HG02610 (cell line): ENCODE data around the gene PPP2R2D.
"Not testable (repeated sequence)": the region's sequence is repeated elsewhere in the genome, so short reads cannot be mapped to it uniquely, and the experiment has no call there.

Experiments used
- ATAC-seq: cut with Tn5 transposase; IDR thresholded peaks from one replicate; pipeline ENCODE4 v1.9.1; 2021; ENCODE audit warnings: mild to moderate bottlenecking, moderate library complexity; ENCODE audit not compliant: unreplicated experiment

PPP2R2D gene

GRCh38 chr10:131972474-131973071 lies 71.8 kb downstream of the PPP2R2D start:
- ATAC-seq = no peak

DNA sequence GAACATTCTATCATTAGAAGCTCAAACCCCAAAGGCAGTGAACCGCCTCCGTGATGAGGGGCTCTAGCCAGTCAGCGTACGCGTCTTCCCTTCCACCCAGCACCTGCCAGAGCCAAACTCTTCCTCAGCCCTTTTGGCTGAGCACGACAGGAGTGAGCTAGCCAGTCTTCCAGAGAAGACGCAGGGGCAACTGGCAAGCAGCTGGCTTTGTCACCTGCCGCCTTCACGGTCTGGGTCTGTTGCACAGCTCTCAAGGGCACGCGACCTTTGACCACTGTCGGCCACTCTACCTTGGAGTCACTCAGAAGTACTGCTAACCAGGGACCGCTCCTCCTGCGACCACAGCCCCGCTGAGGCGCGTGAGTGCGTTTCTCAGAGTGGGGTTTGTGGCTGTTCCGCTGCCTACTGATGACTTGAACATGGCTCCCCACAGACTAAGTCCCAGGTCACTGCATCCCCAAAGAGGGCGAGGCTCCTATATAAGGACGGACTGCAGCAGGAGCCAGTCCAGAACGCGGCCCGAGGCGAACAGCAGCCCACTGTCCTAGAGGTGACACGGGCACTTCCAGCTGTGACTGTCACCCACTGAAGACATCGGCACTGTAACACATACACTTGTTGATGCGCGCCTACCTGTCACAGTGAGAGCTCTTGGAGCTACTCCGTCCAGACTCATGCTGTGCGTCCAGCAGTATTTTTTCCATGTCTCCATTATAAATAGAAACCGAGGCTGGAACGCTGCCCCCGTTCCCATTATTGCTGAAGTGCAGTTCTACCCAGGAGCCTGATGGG lies 72.5 kb downstream of the PPP2R2D start:
- ATAC-seq = no peak

- no peak for ATAC-seq
Measured at GRCh38 chr10:131974034-131974817, 73.4 kb downstream of the PPP2R2D start.

DNA sequence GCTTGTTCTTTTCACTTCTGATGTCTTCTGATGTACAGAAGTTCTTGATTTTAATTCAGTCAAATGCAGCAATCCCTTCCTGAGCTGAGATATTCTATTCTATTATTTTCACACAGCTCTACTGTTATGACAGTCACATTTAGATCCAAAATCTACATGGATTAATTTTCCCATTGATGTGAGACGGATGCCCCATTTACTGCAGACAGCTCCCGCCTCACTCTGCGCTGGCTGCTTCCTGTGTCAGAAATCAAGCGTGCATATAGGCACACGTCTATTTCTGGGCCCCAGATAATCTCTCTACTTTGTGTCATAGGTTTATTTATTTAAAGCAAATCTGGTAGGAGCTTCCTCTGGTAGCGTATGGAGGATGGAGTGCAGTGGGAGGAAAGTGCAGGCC lies 74.2 kb downstream of the PPP2R2D start:
- ATAC-seq = no peak

DNA sequence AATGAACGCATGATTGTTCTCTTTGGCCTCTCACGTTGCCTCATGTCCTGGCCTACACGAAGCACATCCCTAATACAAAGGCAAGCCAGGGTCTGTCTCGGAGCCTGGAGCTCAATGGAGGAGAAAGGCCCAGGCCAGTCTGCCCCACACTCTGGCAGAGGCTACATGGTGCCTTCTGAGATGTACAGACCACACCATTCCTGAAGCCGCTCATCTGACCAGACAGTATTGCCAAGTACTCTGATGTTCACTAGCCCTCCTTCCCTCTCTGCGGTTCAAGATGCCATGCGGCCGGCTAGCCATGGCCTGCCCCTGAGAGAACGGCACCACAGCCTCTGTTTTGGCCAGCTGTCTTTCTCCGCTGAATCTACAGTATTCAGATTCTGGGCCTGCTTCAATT lies 75.0 kb downstream of the PPP2R2D start:
- ATAC-seq = no peak

DNA sequence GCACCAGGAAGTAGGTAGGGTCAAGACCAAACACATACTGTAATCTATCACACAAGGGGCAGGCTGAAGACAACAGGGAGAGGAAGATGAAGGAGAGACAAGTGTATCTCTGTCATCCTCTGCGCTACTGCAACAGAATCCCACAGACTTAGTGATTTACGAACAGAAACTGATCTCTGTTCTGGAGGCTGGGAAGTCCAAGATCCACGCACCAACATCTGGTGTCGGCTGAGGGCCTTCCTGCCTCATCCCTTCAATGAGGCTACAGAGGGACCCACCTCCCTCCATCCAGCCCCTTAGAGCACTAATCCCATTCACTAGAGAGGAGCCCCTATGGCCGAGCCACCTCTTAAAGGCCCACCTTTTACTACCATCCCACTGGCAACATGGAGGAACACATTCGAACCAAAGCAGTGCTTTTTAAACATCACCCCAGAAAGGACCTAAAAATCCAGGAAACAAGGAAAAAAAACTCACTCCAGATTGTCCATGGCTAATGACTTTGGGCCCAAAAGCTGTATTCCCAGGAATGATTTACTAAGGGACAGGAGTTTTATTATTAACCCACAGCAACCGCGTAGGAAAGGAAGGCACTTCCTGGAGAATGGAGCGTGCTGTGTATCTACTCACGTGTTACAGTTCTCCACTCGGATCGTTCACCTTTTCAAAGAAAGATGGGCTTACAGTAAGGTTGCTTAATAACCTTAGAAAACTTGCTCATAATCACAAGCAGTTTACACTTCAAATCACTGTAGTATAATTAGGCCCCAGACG lies 76.7 kb downstream of the PPP2R2D start:
- no peak for ATAC-seq

DNA sequence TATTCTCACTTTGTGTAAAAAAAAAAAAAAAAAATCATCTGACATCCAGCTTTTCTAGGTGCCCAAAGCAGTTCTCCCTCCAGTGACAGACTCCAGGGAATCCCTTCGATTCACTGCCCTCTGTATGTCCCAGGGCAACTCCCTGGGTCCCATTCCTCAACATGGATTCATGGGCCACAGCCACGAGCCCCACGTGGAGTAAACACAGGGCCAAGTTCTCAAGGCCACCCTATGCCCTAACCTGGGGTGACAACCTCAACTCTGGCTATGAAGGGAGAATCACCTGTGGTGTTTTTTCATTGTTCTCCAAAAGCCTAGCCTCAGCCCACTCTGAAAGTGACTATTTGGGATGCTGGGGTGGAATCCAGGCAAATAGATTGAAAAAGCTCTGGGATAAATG lies 77.6 kb downstream of the PPP2R2D start:
- no peak for ATAC-seq

- no peak for ATAC-seq
Measured at GRCh38 chr10:131978851-131979250, 78.0 kb downstream of the PPP2R2D start.

DNA sequence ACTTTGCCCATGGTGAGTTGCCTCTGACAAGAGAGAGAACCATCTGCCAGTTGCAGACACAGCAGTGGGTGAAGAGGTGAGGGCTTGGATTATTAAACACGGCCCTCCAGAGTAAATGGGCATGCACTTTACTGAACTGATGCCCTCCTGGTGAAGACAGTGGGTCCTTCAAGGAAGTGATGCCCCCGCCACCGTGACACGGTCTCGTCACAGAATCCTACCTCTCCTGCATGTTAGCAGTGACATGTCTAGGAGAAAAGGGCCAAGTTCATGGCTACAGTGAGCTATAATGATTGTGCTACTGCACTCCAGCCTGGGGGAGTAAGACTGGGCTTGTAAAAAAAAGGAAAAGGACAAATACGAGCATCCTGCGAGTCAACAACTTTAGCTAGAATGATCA lies 78.5 kb downstream of the PPP2R2D start:
- no peak for ATAC-seq

DNA sequence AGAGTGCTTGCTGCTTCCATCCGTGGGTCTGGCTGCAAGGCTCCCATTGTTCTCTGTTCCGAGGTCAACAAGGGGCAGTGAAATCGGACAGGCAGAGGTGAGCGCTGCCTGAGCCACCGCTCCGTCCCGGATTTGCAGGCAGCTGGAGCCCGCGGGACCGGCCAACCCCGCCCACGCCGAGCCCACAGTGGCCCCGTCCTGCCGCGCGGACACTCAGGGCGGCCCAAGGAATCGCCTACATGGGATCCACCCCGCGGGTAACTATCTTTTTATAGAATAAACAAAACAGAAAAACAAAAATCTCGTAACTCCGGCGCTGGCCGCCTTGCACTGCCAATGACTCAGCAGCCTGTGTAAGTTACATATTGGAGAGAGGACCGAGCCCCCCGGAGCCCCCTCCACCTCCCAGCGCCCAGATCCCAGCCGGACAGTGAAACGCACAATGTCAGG lies 79.0 kb downstream of the PPP2R2D start:
- ATAC-seq = no peak

DNA sequence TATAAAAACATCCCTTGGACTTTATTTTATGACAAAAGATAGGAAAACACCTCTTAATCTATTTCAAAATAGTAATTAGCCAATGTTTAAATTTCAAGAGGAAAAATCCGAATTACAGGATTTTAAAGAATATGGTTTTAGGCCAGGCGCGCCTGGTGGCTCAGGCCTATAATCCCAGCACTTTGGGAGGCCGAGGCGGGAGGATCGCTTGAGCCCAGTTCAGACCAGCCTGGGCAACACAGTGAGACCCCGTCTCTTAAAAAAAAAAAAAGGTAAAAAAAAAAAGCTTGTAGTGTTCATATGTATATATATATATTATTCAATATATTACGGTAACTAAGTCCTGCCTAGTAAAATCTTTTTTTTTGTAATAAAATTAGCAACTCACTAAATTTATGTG lies 79.5 kb downstream of the PPP2R2D start:
- ATAC-seq = no peak

DNA sequence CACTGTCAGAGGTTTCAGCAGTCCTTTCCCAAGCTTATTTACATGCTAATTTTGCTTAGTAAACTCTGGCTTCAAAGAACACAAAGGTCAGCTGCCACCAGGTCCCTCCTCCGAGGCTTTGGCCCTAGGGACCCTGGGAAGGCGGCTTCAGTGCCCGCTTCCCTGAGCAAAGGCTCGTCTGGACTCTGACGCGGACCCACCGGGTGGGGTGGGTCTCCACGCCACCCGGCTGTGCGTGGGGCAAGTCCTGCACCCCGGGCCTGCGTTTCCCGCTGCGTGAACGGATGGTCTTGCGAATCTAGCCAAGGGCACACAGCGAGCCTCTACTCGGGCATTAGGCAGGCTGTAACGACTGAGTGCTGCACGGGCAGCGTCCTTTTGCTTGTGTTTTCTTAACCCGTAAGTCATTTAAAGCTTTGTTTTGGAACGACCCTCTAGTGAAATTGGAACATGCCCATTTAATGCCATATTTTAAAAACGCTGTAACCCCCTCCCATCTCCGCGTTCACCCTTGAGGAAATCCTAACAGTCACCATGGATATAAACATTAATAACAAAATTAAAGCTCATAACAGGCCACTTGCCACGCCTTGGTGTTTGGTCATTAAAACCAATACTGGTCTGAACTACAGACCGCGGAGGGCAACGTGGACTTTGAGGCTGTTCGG lies 80.1 kb downstream of the PPP2R2D start:
- ATAC-seq = no peak

DNA sequence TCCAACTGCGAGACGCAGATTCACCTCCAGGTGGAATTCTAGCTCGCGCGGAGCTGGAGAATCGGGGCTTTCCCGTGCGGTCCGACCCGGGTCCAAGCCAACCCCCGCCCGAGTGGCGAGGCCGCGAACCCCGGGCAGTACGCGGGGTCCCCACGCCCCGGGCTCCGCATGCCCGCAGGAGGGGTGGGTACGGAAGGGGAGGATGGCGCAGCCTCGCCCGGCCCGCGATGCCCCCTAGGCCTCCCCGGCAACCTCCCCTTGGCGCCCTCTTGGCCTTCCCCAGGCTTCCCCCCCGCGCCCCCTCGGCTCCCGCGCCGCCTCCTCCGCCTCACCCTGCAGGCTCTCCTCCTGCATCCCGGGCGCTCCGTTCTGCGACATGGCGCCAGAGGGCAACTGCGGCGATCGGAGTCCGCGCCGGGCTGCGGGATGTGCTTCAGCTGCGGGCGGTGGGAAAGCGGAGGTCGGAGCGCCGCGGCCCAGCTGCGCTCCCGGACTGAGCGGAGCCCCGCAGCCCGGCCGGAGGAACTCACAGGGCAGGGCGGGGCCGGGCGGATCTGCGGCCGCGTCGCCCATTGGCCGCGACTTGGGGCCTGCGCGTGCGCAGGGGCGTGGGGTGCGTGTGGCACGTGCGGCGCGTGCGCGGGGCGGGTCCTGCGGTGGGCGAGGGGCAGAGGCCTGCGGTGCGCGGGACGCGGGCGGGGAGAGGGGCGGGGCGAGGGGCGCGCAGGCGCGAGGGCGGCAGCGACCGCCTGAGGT lies 80.8 kb downstream of the PPP2R2D start, which contains the start of gene BNIP3:
Gene BNIP3, minus strand, starts transcription at position 495 of the 756 bp plus-strand sequence. Its CDS starts 117 bp downstream, at position 378.
- ATAC-seq = peak; percentile 90

- peak; percentile 19 for ATAC-seq
Measured at GRCh38 chr10:131982185-131982756, 81.5 kb downstream of the PPP2R2D start.

DNA sequence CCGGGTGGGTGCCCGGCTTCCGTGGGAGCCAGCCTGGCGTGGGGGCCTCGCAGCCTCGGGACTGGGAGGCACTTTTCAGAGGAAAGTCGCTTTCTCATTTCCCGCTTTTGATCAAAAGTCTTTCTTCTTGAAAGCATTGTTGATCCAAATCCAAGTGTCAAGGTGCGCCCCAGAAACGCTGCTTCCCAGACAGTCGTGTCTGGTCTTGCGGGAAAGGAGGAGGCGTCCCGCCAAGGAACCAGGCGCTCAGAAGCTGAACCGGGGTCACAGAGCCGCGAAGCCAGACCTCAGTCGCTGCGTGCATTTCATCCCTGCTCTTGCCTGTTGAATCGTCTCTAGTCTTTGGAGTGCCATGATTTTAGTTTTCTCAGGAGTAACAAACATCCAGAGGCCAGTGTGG lies 82.0 kb downstream of the PPP2R2D start:
- ATAC-seq = no peak

DNA sequence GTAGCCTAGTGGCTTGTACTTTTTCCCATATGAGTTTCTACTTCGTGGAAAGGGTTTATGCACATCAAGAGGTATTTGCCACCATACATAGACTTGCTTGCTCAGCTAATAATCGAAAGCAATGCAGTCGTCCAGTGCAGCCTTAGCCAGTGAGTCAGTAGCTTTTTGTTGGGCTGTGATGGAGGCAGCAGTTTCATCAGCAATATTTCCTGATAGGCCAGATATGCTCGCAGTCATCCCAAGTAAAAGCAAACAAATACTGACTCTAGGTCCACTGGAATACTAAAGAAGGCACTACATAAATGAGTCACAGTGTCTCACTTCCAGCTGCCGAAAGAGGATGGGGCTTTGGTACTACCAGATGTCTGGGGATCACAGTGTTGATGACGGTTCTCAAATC lies 83.0 kb downstream of the PPP2R2D start:
- ATAC-seq = no peak

GRCh38 chr10:131986851-131987250 lies 86.0 kb downstream of the PPP2R2D start:
- ATAC-seq = not testable (repeated sequence)

DNA sequence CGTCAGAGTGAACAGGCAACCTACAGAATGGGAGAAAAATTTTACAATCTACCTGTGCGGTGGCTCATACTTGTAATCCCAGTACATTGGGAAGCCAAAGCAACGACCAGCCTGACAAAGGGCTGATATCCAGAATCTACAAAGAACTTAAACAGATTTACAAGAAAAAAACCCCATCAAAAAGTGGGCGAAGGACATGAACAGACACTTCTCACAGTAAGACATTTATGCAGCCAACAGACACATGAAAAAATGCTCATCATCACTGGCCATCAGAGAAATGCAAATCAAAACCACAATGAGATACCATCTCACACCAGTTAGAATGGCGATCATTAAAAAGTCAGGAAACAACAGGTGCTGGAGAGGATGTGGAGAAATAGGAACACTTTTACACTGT lies 86.5 kb downstream of the PPP2R2D start:
- ATAC-seq = not testable (repeated sequence)

- ATAC-seq = not testable (repeated sequence)
Measured at GRCh38 chr10:131987786-131988185, 87.0 kb downstream of the PPP2R2D start.
